HUES6 (cell line): ENCODE results near the gene IGF2R.
A peak's percentile ranks its signal among the peaks of the same experiment; 100 is the strongest.
"Not testable (repeated sequence)": the region's sequence is repeated elsewhere in the genome, so short reads cannot be mapped to it uniquely, and the experiment has no call there.

Experiments
- H3K27ac ChIP-seq: 2 replicates; pipeline ENCODE4 v1.7.0; 2013; ENCODE audit warnings: low read depth, mild to moderate bottlenecking, low read length, inconsistent platforms
- H3K27me3 ChIP-seq: 2 replicates; pipeline ENCODE4 v1.6.1; 2013; ENCODE audit warnings: low read length; ENCODE audit not compliant: control insufficient read depth, insufficient read depth
- H3K36me3 ChIP-seq: 2 replicates; pipeline ENCODE4 v1.6.1; 2013; ENCODE audit warnings: low read length; ENCODE audit not compliant: control insufficient read depth, insufficient read depth
- H3K4me1 ChIP-seq: 2 replicates; pipeline ENCODE4 v1.6.1; 2013; ENCODE audit warnings: low read length; ENCODE audit not compliant: control insufficient read depth, insufficient read depth
- H3K4me3 ChIP-seq: 2 replicates; pipeline ENCODE4 v1.5.1; 2013; ENCODE audit warnings: low read depth, low read length
- H3K9ac ChIP-seq: one replicate; pipeline ENCODE4 v1.6.1; 2013; ENCODE audit warnings: mild to moderate bottlenecking, low read length
- H3K9me3 ChIP-seq: 2 replicates; pipeline ENCODE4 v1.6.1; 2013; ENCODE audit warnings: low read depth, low read length; ENCODE audit not compliant: control insufficient read depth, insufficient read depth

Gene IGF2R

DNA sequence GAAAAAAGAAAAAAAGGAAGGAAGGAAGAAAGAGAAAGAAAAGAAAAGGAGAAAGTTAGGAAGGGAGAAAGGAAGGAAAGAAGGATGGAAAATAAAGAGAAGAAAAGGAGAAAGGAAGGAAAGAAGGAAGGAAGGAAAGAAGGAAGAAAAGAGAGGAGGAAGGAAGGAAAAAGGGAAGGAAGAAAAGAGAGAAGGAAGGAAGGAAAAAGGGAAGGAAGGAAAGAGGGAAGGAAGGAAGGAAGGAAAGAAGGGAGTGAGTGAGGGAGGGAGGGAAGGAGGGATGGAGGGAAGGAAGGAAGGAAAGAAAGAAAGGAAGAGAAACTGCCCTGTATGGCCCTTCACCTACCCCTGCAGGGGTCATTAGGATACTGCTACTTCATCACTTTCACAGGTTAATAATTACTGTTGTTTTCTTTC lies 12.9 kb upstream of the IGF2R start:
- Histone ChIP-seq H3K9me3 (0 out of 2 replicates have a peak, but pooled peaks cover 2% of the 10 kb centered on the region), H3K36me3 (no peaks in the 10 kb centered on the region), H3K27ac (no peak overlapping the region), H3K27me3 (peaks cover 5% of the 10 kb centered on the region; the same call in 1 of the 2 replicates), H3K4me3 (no peak overlapping the region), H3K4me1 (peaks cover 7% of the 10 kb centered on the region; the same call in 1 of the 2 replicates), H3K9ac (no peak overlapping the region)

DNA sequence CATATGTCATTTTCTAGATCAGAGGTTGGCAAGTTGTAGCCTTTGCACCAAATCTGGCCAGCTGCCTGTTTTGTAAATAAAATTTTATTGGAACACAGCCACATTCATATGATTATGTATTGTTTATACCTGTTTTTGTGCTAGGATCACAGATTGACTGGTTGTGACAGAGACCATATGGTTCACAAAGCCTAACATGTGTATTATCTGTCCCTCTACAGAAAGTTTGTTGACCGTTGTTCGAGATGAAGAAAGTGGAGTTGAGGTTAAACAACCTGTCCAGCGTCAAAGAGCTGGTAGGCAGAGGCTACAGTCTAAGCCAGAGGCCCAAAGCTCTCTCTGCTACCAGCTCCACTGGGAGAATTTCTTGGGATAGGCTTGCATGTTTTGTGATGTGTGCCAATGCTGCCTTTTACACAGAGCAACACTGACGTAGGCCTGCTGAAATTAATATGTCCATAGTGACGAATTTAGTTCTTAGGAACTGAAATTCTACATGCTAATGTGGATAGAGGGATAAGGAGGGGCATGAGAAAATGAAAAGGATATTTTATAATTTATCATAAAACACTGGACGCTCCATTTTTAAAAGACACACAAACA lies 11.7 kb upstream of the IGF2R start:
- peaks cover 17% of the 10 kb centered on the region; the same call in 1 of the 2 replicates for H3K27me3 ChIP-seq
- no peak overlapping the region for H3K27ac ChIP-seq
- H3K9me3 ChIP-seq, result 0 out of 2 replicates have a peak, but pooled peaks cover 2% of the 10 kb centered on the region
- peaks cover 2% of the 10 kb centered on the region; the same call in 1 of the 2 replicates for H3K4me1 ChIP-seq
- no peak overlapping the region for H3K9ac ChIP-seq
- H3K4me3 ChIP-seq, result no peak overlapping the region
- H3K36me3 ChIP-seq, result no peaks in the 10 kb centered on the region

DNA sequence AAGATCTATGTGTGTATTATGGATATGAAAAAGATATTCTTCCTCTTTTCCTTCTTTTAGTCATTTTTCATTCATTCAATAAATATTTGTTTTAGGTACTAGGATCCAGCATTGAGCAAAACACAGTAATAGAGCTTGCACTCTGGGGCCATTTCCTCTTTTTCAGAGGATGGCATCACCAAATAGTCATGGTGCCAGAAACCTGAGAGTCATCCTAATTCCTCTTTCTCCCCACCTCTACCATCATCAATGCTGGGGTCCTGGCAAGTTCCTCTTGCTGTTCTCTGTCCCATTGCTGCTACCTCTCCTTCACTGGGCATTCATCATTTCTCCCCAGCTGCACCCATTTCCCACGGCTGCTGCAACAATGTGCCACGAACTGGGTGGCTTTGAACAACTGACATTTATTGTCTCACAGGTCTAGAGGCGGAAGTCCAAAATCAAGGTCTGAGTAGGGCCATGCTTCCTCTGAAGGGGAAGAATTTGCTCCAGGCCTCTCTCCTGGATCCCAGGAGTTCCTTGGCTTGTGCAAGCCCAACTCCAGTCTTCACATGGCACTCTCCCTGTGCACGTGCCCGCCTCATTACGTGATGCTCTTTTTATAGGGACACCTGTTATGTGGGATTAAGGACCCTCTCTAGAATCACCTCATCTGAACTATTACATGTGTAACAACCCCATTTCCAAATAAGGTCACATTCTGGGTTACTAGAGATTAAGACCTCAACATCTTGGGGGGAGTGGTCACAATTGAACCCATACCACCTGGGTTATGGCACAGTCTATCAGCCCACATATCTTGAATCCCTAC lies 9.5 kb upstream of the IGF2R start:
- Histone ChIP-seq H3K9ac (no peak overlapping the region), H3K9me3 (0 out of 2 replicates have a peak, but pooled peaks cover 2% of the 10 kb centered on the region), H3K27ac (no peak overlapping the region)

DNA sequence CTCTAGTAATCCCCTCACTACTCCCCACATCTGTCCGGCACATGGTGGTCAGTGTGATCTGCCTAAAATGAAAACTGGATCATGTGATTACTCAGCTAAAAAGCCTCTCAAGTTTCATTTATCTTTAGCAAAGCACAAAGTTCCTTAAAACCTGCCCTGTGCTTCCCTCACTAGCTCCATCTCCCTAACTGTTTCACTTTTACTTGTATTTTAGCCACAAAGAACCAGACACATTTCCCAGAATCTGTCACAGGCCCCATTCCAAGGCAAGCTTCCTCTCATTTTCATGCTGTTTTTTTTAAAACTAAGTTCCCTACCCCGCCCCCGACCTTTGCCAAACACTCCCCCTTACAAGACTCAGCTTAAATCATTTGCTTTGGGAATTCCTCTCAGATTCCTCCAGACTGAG lies 8.9 kb upstream of the IGF2R start:
- H3K4me3 ChIP-seq, result no peak overlapping the region
- H3K4me1 ChIP-seq, result no peaks in the 10 kb centered on the region
- H3K27ac ChIP-seq, result no peak overlapping the region
- peaks cover 44% of the 10 kb centered on the region for H3K27me3 ChIP-seq
- no peaks in the 10 kb centered on the region for H3K36me3 ChIP-seq
- 0 out of 2 replicates have a peak, but pooled peaks cover 2% of the 10 kb centered on the region for H3K9me3 ChIP-seq
- H3K9ac ChIP-seq, result no peak overlapping the region

More for the DNA sequence above, 9.5 kb upstream of the IGF2R start:
- peaks cover 38% of the 10 kb centered on the region for H3K27me3 ChIP-seq
- no peaks in the 10 kb centered on the region for H3K4me1 ChIP-seq
- no peak overlapping the region for H3K4me3 ChIP-seq
- no peaks in the 10 kb centered on the region for H3K36me3 ChIP-seq

DNA sequence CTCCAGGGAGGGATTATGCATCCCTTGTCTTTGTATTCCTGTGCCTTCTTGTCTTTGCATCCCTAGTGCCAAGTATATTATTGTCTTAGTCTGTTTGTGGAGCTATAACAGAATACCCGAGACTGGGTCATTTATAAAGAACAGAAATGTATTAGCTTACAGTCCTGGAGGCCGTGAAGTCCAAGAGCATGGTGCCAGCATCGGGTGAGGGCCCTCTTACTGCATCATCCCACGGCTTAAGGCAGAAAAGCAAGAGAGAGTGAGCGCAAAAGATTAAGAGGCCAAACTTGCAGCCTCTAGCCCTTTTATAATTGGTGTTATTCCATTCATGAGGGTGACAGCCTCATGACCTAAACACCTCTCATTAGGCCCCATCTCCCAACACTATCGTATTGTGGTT lies 8.4 kb upstream of the IGF2R start:
- Histone ChIP-seq H3K36me3 (no peaks in the 10 kb centered on the region), H3K9me3 (0 out of 2 replicates have a peak, but pooled peaks cover 2% of the 10 kb centered on the region), H3K4me1 (no peaks in the 10 kb centered on the region), H3K27ac (no peak overlapping the region), H3K27me3 (peaks cover 49% of the 10 kb centered on the region), H3K9ac (no peak overlapping the region), H3K4me3 (no peak overlapping the region)

DNA sequence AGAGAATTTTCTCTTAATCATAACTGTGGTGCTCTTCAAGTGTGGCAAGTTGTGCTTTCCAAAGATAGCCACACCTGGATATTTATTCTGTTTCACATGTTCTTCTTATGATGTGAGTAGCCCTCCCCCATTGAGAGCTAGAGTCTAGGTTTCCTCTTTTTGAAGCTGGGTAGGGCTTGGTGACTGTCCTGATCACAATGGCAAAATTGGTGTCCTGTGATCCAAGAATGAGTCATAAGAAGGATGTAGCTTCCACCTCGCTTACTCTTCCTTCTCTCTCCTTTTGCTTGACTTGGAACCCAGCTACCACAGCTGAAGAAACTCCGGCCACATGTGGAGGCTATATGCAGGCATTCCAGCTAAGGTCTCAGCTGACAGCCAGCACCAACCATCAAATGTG lies 7.4 kb upstream of the IGF2R start:
- Histone ChIP-seq H3K4me3 (no peak overlapping the region), H3K27me3 (peaks cover 59% of the 10 kb centered on the region), H3K9ac (no peak overlapping the region), H3K27ac (no peak overlapping the region), H3K36me3 (no peaks in the 10 kb centered on the region), H3K9me3 (0 out of 2 replicates have a peak, but pooled peaks cover 2% of the 10 kb centered on the region), H3K4me1 (no peaks in the 10 kb centered on the region)

DNA sequence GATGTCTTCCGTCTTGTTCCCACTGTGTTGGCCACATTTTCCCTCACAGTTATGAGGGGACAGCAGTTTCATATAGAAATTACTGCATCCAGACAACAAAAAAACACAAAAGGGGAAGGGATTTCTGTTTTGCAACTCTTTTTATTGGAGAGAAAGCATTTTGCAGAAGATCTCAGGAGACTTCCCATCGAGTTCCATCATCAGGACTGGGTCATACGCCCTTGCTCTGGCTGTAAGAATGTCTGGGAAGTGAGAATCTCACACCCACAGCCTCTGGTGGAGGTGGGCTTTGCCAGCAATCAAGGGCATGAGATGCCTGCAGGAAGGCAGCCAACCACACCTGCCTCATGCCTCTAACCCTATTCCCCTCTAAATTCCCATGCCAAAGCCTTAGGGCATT lies 5.8 kb upstream of the IGF2R start:
- Histone ChIP-seq H3K4me3 (no peak overlapping the region), H3K36me3 (no peaks in the 10 kb centered on the region), H3K27ac (no peak overlapping the region), H3K9me3 (0 out of 2 replicates have a peak, but pooled peaks cover 2% of the 10 kb centered on the region), H3K4me1 (0 out of 2 replicates have a peak, but pooled peaks cover under 1% of the 10 kb centered on the region), H3K9ac (no peak overlapping the region), H3K27me3 (peaks cover 59% of the 10 kb centered on the region)

DNA sequence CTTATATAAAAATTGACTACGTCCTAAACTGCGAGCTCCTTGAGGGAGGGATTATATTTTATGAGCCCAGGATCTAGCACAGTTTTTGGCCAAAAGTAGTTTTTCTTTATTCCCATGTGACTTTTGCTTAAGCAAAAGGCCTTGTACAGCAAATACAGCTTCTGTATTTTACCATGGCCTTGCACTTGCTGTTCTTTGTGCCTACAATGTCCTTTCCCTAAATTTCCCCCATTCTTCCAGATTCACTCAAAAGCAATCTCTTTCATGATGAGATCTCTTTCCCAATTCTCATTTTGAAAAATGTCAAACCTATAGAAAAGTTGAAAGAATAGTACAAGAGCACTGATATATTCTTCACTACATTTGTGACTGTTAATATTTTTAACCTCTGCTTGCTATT lies 4.8 kb upstream of the IGF2R start:
- Histone ChIP-seq H3K27ac (no peak overlapping the region), H3K27me3 (peaks cover 59% of the 10 kb centered on the region), H3K4me3 (no peak overlapping the region), H3K9me3 (0 out of 2 replicates have a peak, but pooled peaks cover 2% of the 10 kb centered on the region), H3K9ac (no peak overlapping the region), H3K36me3 (no peaks in the 10 kb centered on the region), H3K4me1 (peaks cover 3% of the 10 kb centered on the region; the same call in 1 of the 2 replicates)

DNA sequence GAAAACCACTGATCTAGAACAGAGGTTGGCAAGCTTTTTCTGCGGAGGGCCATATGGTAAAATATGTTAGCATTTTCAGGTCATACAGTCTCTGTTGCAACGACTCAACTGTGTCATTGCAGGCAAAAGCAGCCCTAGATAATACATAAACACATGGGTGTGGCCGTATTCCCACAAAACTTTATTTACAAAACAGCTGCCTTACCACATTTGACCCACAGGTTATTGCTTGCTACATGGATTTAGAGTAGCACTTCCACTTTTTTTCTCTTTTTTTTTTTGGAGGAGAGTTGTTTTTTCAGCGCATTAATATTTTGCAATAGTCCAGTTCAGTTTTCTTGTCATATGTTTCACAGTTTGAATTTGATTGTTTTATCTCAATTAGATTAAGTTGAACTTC lies 2.5 kb upstream of the IGF2R start:
- Histone ChIP-seq H3K9ac (no peak overlapping the region), H3K27me3 (peaks cover 51% of the 10 kb centered on the region), H3K36me3 (no peaks in the 10 kb centered on the region), H3K27ac (no peak overlapping the region), H3K4me1 (peaks cover 11% of the 10 kb centered on the region), H3K9me3 (no peaks in the 10 kb centered on the region), H3K4me3 (no peak overlapping the region)

DNA sequence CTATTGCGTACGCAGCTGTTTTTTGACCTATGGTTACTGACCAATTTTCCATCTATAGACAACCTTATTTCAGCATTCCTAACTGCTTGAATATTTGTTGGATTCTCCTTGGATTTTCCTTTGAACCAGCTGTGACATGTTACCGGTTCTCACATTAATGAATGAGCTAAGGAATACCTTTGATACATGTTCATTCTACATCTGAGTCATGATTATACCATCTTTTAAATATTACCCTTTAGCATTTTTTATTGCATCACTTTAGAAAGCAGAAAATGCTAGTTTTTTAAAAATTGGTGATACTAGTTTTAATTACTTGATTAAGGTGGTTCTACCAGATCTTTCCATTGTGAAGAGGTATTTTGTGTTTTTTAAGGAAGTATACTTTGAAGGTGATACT lies 1.9 kb upstream of the IGF2R start:
- Histone ChIP-seq H3K4me3 (no peak overlapping the region), H3K9ac (no peak overlapping the region), H3K9me3 (no peaks in the 10 kb centered on the region), H3K27me3 (peaks cover 44% of the 10 kb centered on the region), H3K36me3 (no peaks in the 10 kb centered on the region), H3K27ac (no peak overlapping the region), H3K4me1 (peaks cover 11% of the 10 kb centered on the region)

DNA sequence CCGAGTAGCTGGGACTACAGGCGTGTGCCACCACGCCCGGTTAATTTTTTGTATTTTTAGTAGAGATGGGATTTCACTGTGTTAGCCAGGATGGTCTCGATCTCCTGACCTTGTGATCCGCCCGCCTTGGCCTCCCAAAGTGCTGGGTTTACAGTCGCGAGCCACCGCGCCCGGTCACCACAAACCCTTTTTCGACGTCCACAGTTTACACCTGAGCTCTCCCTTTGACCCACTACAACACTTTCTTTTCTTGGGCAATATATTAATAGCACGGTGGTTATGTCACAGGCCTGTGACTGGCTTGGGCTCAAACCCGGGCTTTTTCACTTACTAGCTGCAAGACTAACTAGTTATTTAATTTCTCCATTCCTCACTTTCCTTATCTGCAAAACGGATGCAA lies 1.3 kb upstream of the IGF2R start:
- Histone ChIP-seq H3K27me3 (peaks cover 39% of the 10 kb centered on the region), H3K4me3 (peak overlapping the region; percentile 73; the same call in 1 of the 2 replicates), H3K4me1 (peaks cover 17% of the 10 kb centered on the region)
- not testable (repeated sequence) for H3K36me3 ChIP-seq, H3K9ac ChIP-seq, H3K27ac ChIP-seq, H3K9me3 ChIP-seq
